SW480 (cell line): ENCODE results near the gene LGMN.
"Not testable (repeated sequence)": the region's sequence is repeated elsewhere in the genome, so short reads cannot be mapped to it uniquely, and the experiment has no call there.

Experiments
- DNase-seq: peaks from one replicate; pipeline ENCODE4 v3.0.0-alpha.2; 2016; ENCODE audit warnings: low spot score

LGMN gene

GRCh38 chr14:92748259-92749016 lies at the start of gene LGMN:
TSS of gene LGMN (minus strand) at chr14:92748627. CDS start at chr14:92732786, 15,841 bp downstream.
- DNase-seq, result peak; percentile 97

- no peak for DNase-seq
Observed at GRCh38 chr14:92794961-92795360, 46.5 kb upstream of the LGMN start.

GRCh38 chr14:92794547-92794941 lies 46.1 kb upstream of the LGMN start:
- DNase-seq, result peak; percentile 11

- DNase-seq, result peak; percentile 95
Observed at GRCh38 chr14:92793709-92794546, 45.5 kb upstream of the LGMN start, which contains the start of gene GOLGA5. TSS of gene GOLGA5 (plus strand) at chr14:92794305. CDS start at chr14:92797438, 3,133 bp downstream.

GRCh38 chr14:92792885-92793284 lies 44.5 kb upstream of the LGMN start:
- no peak for DNase-seq

- DNase-seq, result peak; percentile 37
Observed at GRCh38 chr14:92789457-92790089, 41.1 kb upstream of the LGMN start.

GRCh38 chr14:92787554-92787953 lies 39.1 kb upstream of the LGMN start:
- no peak for DNase-seq

GRCh38 chr14:92786427-92786756 lies 38.0 kb upstream of the LGMN start:
- no peak for DNase-seq

GRCh38 chr14:92785667-92786426 lies 37.4 kb upstream of the LGMN start:
- peak; percentile 11 for DNase-seq

- DNase-seq, result peak; percentile 88
Observed at GRCh38 chr14:92783813-92784431, 35.5 kb upstream of the LGMN start.

- no peak for DNase-seq
Observed at GRCh38 chr14:92781350-92781749, 32.9 kb upstream of the LGMN start.

- no peak for DNase-seq
Observed at GRCh38 chr14:92780444-92781232, 32.2 kb upstream of the LGMN start.

GRCh38 chr14:92778868-92779565 lies 30.6 kb upstream of the LGMN start:
- DNase-seq, result peak; percentile 28

- DNase-seq, result not testable (repeated sequence)
Observed at GRCh38 chr14:92775292-92775691, 26.9 kb upstream of the LGMN start.

- no peak for DNase-seq
Observed at GRCh38 chr14:92774572-92774971, 26.1 kb upstream of the LGMN start.

- no peak for DNase-seq
Observed at GRCh38 chr14:92770484-92770883, 22.1 kb upstream of the LGMN start.

GRCh38 chr14:92768795-92769194 lies 20.4 kb upstream of the LGMN start:
- DNase-seq, result no peak

- not testable (repeated sequence) for DNase-seq
Observed at GRCh38 chr14:92768236-92768635, 19.8 kb upstream of the LGMN start.

- DNase-seq, result not testable (repeated sequence)
Observed at GRCh38 chr14:92763666-92764631, 15.5 kb upstream of the LGMN start.
